Activated T-helper 9 cell treated with anti-CD3 and anti-CD28 coated beads, Interleukin-2, amount 50 U/mL, for 16 hours (primary cell): ENCODE data around the gene RFT1.
"Not testable (repeated sequence)": the region's sequence is repeated elsewhere in the genome, so short reads cannot be mapped to it uniquely, and the experiment has no call there.

Experiments
- DNase-seq: peaks from one replicate; pipeline ENCODE4 v3.0.0-alpha.2; 2020; ENCODE audit warnings: low read depth

The RFT1 gene

DNA sequence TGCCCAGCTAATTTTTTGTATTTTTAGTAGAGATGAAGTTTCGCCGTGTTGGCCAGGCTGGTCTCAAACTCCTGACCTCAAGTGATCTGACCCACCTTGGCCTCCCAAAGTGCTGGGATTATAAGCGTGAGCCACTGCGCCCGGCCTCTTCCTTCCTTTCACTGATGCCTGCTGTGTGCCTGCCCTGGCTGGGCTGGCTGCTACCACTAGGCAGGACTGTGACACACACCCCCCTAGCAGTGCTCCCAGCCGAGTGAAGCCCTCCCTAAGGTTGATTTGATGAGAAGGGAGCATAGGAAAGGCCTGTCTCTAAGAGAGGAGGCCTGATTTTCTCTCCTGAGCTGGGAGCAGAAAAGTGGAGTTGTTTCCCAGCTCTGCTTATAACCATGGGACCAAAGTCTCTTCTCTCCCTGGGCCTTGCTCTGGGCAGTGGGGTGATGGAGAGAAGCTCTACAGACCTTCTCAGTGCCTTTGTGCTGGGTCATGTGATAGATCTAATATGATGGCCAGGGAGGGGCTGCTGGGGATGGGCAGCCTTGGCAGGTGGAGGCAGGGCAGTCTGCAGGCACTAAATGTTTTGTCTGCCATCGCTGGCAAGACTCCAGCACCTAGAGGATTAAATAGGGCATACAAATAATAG is 64.3 kb downstream of the RFT1 start:
- no peak for DNase-seq

DNA sequence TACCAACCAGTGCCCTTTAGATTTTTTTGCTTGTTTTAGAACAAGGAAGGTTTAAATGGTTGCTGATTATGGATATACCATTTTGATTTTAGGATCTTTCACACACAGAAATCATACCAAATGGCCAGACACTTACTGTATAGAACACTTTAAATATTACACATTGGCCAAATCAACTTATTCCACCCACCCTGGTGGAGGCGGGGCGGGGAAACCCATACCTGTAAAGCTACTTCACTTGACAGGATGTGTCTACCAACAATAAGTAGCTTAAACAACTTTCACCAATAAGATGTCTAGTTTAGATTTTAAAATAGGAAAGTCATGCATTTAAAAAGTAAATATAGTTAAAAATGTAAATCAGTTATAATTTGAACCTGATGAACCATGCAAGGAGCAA is 67.3 kb downstream of the RFT1 start:
- no peak for DNase-seq

GRCh38 chr3:53056442-53056841 is 73.8 kb downstream of the RFT1 start:
- no peak for DNase-seq

- not testable (repeated sequence) for DNase-seq
Observed at GRCh38 chr3:53054233-53054632, 76.0 kb downstream of the RFT1 start.

- no peak for DNase-seq
Observed at GRCh38 chr3:53051929-53052328, 78.3 kb downstream of the RFT1 start.

GRCh38 chr3:53049987-53050386 is 80.2 kb downstream of the RFT1 start:
- no peak for DNase-seq

- peak; percentile 56 for DNase-seq
Observed at GRCh38 chr3:53046171-53047170, 83.8 kb downstream of the RFT1 start.

DNA sequence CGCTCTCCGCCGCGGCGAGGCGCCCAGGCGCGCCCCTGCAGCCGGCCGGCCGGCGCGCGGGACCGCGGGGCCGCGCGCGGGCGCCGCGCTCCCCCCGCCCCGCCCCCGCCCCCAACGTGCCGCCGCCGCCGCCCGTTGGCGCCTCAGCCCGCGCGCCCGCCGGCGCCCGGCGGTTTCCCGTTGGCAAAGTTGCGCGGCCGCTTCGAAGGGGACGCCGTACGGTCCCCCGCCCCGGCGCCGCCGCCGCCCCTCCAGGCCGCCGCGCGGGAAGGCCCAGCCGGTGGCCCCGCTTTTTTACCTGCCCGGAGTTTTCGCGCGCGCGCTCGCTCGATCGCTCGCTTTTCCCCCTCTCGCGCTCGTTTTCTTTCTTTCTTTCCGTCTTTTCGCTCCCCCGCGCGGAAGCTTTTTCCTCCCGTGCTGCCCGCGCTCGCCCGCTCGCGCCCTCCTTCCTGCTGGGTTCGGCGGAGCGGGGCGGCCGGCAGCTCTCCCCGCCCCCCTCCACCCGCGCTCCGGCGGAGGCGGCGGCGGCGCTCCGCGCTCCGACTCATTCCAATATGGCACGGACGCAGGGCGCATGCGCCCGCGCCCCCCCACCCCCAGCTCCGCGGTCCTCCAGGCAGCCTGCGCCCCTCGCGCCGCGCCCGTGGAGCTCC is 84.6 kb downstream of the RFT1 start, which contains the start of gene SFMBT1:
TSS of gene SFMBT1 (minus strand) at position 556 of the 653 bp plus-strand sequence. CDS start 76,945 bp downstream, outside the sequence.
- peak; percentile 71 for DNase-seq

- peak; percentile 51 for DNase-seq
Observed at GRCh38 chr3:53044711-53045517, 85.3 kb downstream of the RFT1 start.

- no peak for DNase-seq
Observed at GRCh38 chr3:53044371-53044710, 85.9 kb downstream of the RFT1 start.

DNA sequence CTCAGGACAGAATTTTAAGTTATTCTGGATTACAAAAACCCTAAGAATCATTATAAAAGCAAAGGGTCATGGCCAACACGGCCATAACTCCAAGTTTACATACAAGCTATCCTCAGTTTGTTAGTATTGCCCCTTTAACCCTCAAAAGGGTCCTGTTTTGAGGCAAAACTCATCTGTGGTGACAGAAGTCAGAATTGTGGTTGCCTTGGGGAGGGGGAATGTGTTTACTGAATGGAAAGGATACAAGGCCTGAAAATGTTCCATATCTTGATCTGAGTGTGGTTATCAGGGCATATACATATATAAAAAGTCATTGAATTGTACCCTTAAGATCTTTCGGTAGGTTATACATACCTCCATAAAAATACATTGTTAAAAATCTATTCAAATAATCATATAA is 86.5 kb downstream of the RFT1 start:
- no peak for DNase-seq

GRCh38 chr3:53042651-53043050 is 87.6 kb downstream of the RFT1 start:
- no peak for DNase-seq

DNA sequence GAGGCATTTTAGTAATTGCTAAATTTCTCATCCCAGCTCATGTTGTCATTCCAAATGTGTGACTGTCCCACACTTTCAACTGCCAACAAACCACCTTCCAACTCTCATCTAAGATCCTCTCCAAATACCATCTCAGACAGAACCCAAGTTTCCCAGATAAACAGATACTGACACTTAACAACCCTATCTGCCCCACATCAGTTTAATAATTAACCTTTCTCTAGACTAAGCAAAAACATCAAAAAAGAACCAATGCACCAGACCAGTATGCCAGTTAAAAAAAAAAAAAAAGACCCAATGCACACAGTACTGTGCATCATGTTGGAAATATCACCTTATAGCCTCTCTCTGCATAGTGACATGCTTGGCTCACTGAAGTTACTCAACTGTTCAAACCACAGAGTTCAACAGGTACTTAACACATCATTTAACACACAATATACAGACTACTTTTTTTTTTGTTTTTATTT is 89.8 kb downstream of the RFT1 start:
- DNase-seq = no peak

GRCh38 chr3:53039376-53039752 is 90.9 kb downstream of the RFT1 start:
- DNase-seq = no peak

GRCh38 chr3:53038679-53039375 is 91.4 kb downstream of the RFT1 start:
- no peak for DNase-seq
